ENCODE data around the gene STT3A.

DNA sequence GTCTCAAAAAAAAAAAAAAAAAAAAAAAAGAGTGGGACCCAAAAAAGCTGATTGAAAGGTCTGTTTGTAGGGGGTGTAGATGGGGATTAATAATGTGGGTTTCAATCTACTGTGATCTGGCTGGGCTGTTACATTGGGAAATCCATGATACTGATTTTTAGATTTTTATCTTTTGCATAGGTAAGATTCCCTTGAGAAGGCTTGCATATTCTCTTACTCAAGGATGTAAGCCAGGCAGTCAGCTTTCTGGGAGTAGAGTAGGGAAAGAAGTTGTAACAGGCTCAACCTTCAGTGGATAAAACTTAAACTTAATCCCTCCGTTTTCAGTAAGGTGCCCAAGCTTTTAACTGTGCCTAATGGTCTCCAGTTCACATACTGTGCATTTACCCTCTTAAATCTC is 30.4 kb downstream of the STT3A start:
- TF ChIP-seq, protein P1, sequence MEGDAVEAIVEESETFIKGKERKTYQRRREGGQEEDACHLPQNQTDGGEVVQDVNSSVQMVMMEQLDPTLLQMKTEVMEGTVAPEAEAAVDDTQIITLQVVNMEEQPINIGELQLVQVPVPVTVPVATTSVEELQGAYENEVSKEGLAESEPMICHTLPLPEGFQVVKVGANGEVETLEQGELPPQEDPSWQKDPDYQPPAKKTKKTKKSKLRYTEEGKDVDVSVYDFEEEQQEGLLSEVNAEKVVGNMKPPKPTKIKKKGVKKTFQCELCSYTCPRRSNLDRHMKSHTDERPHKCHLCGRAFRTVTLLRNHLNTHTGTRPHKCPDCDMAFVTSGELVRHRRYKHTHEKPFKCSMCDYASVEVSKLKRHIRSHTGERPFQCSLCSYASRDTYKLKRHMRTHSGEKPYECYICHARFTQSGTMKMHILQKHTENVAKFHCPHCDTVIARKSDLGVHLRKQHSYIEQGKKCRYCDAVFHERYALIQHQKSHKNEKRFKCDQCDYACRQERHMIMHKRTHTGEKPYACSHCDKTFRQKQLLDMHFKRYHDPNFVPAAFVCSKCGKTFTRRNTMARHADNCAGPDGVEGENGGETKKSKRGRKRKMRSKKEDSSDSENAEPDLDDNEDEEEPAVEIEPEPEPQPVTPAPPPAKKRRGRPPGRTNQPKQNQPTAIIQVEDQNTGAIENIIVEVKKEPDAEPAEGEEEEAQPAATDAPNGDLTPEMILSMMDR (IDR thresholded peaks at IDR 0.05) = no peak
- TF ChIP-seq SIN3A (IDR thresholded peaks at IDR 0.05; ENCODE audit: borderline replicate concordance, insufficient read depth, low read depth, low read length) (no peak), POLR2AphosphoS5 (IDR thresholded peaks at IDR 0.05; ENCODE audit: low read depth, low read length) (0 out of 2 replicates have a peak, but pooled peaks have one; percentile 51)
- TF ChIP-seq, protein P2, sequence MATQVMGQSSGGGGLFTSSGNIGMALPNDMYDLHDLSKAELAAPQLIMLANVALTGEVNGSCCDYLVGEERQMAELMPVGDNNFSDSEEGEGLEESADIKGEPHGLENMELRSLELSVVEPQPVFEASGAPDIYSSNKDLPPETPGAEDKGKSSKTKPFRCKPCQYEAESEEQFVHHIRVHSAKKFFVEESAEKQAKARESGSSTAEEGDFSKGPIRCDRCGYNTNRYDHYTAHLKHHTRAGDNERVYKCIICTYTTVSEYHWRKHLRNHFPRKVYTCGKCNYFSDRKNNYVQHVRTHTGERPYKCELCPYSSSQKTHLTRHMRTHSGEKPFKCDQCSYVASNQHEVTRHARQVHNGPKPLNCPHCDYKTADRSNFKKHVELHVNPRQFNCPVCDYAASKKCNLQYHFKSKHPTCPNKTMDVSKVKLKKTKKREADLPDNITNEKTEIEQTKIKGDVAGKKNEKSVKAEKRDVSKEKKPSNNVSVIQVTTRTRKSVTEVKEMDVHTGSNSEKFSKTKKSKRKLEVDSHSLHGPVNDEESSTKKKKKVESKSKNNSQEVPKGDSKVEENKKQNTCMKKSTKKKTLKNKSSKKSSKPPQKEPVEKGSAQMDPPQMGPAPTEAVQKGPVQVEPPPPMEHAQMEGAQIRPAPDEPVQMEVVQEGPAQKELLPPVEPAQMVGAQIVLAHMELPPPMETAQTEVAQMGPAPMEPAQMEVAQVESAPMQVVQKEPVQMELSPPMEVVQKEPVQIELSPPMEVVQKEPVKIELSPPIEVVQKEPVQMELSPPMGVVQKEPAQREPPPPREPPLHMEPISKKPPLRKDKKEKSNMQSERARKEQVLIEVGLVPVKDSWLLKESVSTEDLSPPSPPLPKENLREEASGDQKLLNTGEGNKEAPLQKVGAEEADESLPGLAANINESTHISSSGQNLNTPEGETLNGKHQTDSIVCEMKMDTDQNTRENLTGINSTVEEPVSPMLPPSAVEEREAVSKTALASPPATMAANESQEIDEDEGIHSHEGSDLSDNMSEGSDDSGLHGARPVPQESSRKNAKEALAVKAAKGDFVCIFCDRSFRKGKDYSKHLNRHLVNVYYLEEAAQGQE (IDR thresholded peaks at IDR 0.05; ENCODE audit: insufficient read depth in 1 of 2, low read depth in 2 of 2, low read length in 1 of 2) = no peak
